ENCODE measurements around the gene ARPC1A. TPM values are rescaled to one million over a fixed set of nuclear protein-coding genes. Genes with fewer than 3 reads are reported as not detected.

Gene ARPC1A
- total RNA-seq, 2 experiments from 2014 or later: 77.9 to 80.4 TPM

- CTCF ChIA-PET: interaction anchor here (1.3 kb wide), 1 partner anchor 12 kb away, joined by 6 read pairs; no protein-coding TSS in a partner anchor
- POLR2A ChIA-PET: interaction anchor here (1.3 to 1.4 kb wide), 2 partner anchors 28 to 58 kb away, joined by 4 to 5 read pairs; partner anchors contain the start of genes BUD31, CPSF4 and PTCD1
Measured at GRCh38 chr7:99380823-99381663, 55.3 kb downstream of the ARPC1A start.

GRCh38 chr7:99381664-99382075, 56.0 kb downstream of the ARPC1A start:
- POLR2A ChIA-PET: interaction anchor here (0.6 kb wide), 1 partner anchor 52 kb away, joined by 4 read pairs; no protein-coding TSS in a partner anchor
- CTCF ChIA-PET: no interaction called here

- CTCF ChIA-PET: no interaction called here
- POLR2A ChIA-PET: no interaction called here
Measured at GRCh38 chr7:99383203-99383602, 57.5 kb downstream of the ARPC1A start.

GRCh38 chr7:99383791-99384370, 58.2 kb downstream of the ARPC1A start:
- ChIA-PET POLR2A (no interaction called here), CTCF (no interaction called here)

GRCh38 chr7:99384523-99384922, 58.8 kb downstream of the ARPC1A start:
- ChIA-PET POLR2A (interaction anchor here (1.1 kb wide), 1 partner anchor 10 kb away, joined by 12 read pairs; no protein-coding TSS in a partner anchor), CTCF (no interaction called here)

GRCh38 chr7:99385564-99385963, 59.9 kb downstream of the ARPC1A start:
- CTCF ChIA-PET: no interaction called here
- POLR2A ChIA-PET: interaction anchor here (1.1 to 1.5 kb wide), 2 partner anchors 9 to 10 kb away, joined by 7 to 12 read pairs; no protein-coding TSS in a partner anchor

- ChIA-PET POLR2A (interaction anchor here (0.6 to 0.8 kb wide), 2 partner anchors 17 to 1163 kb away, joined by 4 to 9 read pairs; no protein-coding TSS in a partner anchor), CTCF (interaction anchor here (0.7 to 1.3 kb wide), 3 partner anchors 14 to 73 kb away, joined by 3 to 5 read pairs (median 4); no protein-coding TSS in a partner anchor)
Measured at GRCh38 chr7:99386584-99387238, 61.0 kb downstream of the ARPC1A start.

- CTCF ChIA-PET: interaction anchor here (1.0 to 1.3 kb wide), 2 partner anchors 14 to 17 kb away, joined by 4 to 5 read pairs; no protein-coding TSS in a partner anchor
- POLR2A ChIA-PET: interaction anchor here (0.6 to 0.8 kb wide), 2 partner anchors 17 to 1163 kb away, joined by 4 to 9 read pairs; no protein-coding TSS in a partner anchor
Measured at GRCh38 chr7:99387239-99387635, 61.5 kb downstream of the ARPC1A start.

- ChIA-PET CTCF (no interaction called here), POLR2A (no interaction called here)
Measured at GRCh38 chr7:99387912-99388311, 62.2 kb downstream of the ARPC1A start.

GRCh38 chr7:99389772-99390171, 64.1 kb downstream of the ARPC1A start:
- ChIA-PET POLR2A (interaction anchor here (0.6 kb wide), 2 partner anchors 17 to 70 kb away, joined by 3 read pairs; no protein-coding TSS in a partner anchor), CTCF (interaction anchor here (1.5 kb wide), 1 partner anchor 11 kb away, joined by 5 read pairs; no protein-coding TSS in a partner anchor)

- CTCF ChIA-PET: interaction anchor here (1.5 to 2.1 kb wide), 2 partner anchors 9 to 17 kb away, joined by 5 to 9 read pairs; partner anchors contain the start of genes BUD31 and PDAP1
- POLR2A ChIA-PET: interaction anchor here (0.7 to 0.8 kb wide), 2 partner anchors 8 to 52 kb away, joined by 3 to 4 read pairs; no protein-coding TSS in a partner anchor
Measured at GRCh38 chr7:99390941-99391602, 65.4 kb downstream of the ARPC1A start.

GRCh38 chr7:99392046-99392445, 66.3 kb downstream of the ARPC1A start:
- POLR2A ChIA-PET: interaction anchor here (0.6 to 4.6 kb wide), 3 partner anchors 15 to 72 kb away, joined by 3 to 38 read pairs (median 5); partner anchors contain the start of genes BUD31 and PDAP1
- CTCF ChIA-PET: interaction anchor here (0.6 to 2.1 kb wide), 5 partner anchors 10 to 25 kb away, joined by 3 to 9 read pairs (median 4); partner anchors contain the start of genes BUD31 and PDAP1

GRCh38 chr7:99392659-99393354, 67.1 kb downstream of the ARPC1A start:
- ChIA-PET CTCF (interaction anchor here (0.6 to 2.1 kb wide), 5 partner anchors 10 to 55 kb away, joined by 3 to 9 read pairs (median 4); partner anchors contain the start of genes BUD31 and PDAP1), POLR2A (interaction anchor here (0.5 to 4.6 kb wide), 4 partner anchors 14 to 755 kb away, joined by 3 to 38 read pairs (median 6); partner anchors contain the start of genes BUD31 and PDAP1)

GRCh38 chr7:99393355-99394187, 67.9 kb downstream of the ARPC1A start:
- CTCF ChIA-PET: interaction anchor here (0.6 to 2.2 kb wide), 5 partner anchors 13 to 1485 kb away, joined by 3 to 8 read pairs (median 3); partner anchors contain the start of genes BUD31 and PDAP1
- POLR2A ChIA-PET: interaction anchor here (0.5 to 4.6 kb wide), 4 partner anchors 8 to 755 kb away, joined by 6 to 38 read pairs (median 9); partner anchors contain the start of genes BUD31 and PDAP1

- POLR2A ChIA-PET: interaction anchor here (0.7 to 4.6 kb wide), 2 partner anchors 9 to 13 kb away, joined by 12 to 38 read pairs; partner anchors contain the start of genes BUD31 and PDAP1
- CTCF ChIA-PET: interaction anchor here (0.6 to 2.2 kb wide), 4 partner anchors 14 to 1996 kb away, joined by 3 to 8 read pairs (median 3); partner anchors contain the start of genes BUD31 and PDAP1
Measured at GRCh38 chr7:99394188-99394502, 68.4 kb downstream of the ARPC1A start.

GRCh38 chr7:99395616-99396327, 70.1 kb downstream of the ARPC1A start:
- ChIA-PET CTCF (interaction anchor here (2.2 kb wide), 1 partner anchor 12 kb away, joined by 8 read pairs; the partner anchor contains the start of genes BUD31 and PDAP1), POLR2A (interaction anchor here (4.6 kb wide), 1 partner anchor 11 kb away, joined by 38 read pairs; the partner anchor contains the start of genes BUD31 and PDAP1)

Data from activated CD8-positive, alpha-beta memory T cell treated with anti-CD3 and anti-CD28 coated beads for 36 hours (primary cell).